ENCODE results near the gene TRIM47.
A peak's percentile ranks its signal among the peaks of the same experiment; 100 is the strongest.

The TRIM47 gene

GRCh38 chr17:75840799-75841164, 37.6 kb downstream of the TRIM47 start:
- peaks cover 0 to 22% (median 3%) of the 10 kb centered on the region in 5 donors for H3K36me3 ChIP-seq (ENCODE audit: control insufficient read depth in 5 of 5, insufficient read depth in 5 of 5, low read length in 5 of 5)
- H3K9ac ChIP-seq (ENCODE audit: low read length in 5 of 5) = no peak overlapping the region
- no peaks in the 10 kb centered on the region for H3K9me3 ChIP-seq (ENCODE audit: control insufficient read depth in 5 of 5, low read length in 5 of 5)
- H3K27ac ChIP-seq (ENCODE audit: low read depth, low read length) = no peak overlapping the region
- H3K27me3 ChIP-seq (ENCODE audit: control insufficient read depth in 5 of 5, insufficient read depth in 4 of 5, low read length in 5 of 5) = no peaks in the 10 kb centered on the region
- peaks cover 6 to 19% (median 12%) of the 10 kb centered on the region in 5 donors for H3K4me1 ChIP-seq (ENCODE audit: control insufficient read depth in 5 of 5, insufficient read depth in 5 of 5, low read length in 5 of 5)
- no peak overlapping the region for H3K4me3 ChIP-seq (ENCODE audit: low read depth in 1 of 5, low read length in 5 of 5)

- Histone ChIP-seq H3K27me3 (ENCODE audit: control insufficient read depth in 5 of 5, insufficient read depth in 4 of 5, low read length in 5 of 5) (no peaks in the 10 kb centered on the region), H3K27ac (ENCODE audit: low read depth, low read length) (no peak overlapping the region), H3K4me1 (ENCODE audit: control insufficient read depth in 5 of 5, insufficient read depth in 5 of 5, low read length in 5 of 5) (peaks cover 3 to 13% (median 5%) of the 10 kb centered on the region in 5 donors), H3K9me3 (ENCODE audit: control insufficient read depth in 5 of 5, low read length in 5 of 5) (no peaks in the 10 kb centered on the region), H3K4me3 (ENCODE audit: low read depth in 1 of 5, low read length in 5 of 5) (no peak overlapping the region), H3K9ac (ENCODE audit: low read length in 5 of 5) (no peak overlapping the region), H3K36me3 (ENCODE audit: control insufficient read depth in 5 of 5, insufficient read depth in 5 of 5, low read length in 5 of 5) (peaks cover 0 to 24% (median 3%) of the 10 kb centered on the region in 5 donors)
Observed at GRCh38 chr17:75839942-75840798, 38.2 kb downstream of the TRIM47 start.

- Histone ChIP-seq H3K9me3 (ENCODE audit: control insufficient read depth in 5 of 5, low read length in 5 of 5) (no peaks in the 10 kb centered on the region), H3K4me3 (ENCODE audit: low read depth in 1 of 5, low read length in 5 of 5) (no peak overlapping the region), H3K27ac (ENCODE audit: low read depth, low read length) (no peak overlapping the region), H3K4me1 (ENCODE audit: control insufficient read depth in 5 of 5, insufficient read depth in 5 of 5, low read length in 5 of 5) (peaks cover 0 to 2% (median 0%) of the 10 kb centered on the region in 5 donors), H3K9ac (ENCODE audit: low read length in 5 of 5) (no peak overlapping the region), H3K27me3 (ENCODE audit: control insufficient read depth in 5 of 5, insufficient read depth in 4 of 5, low read length in 5 of 5) (no peaks in the 10 kb centered on the region), H3K36me3 (ENCODE audit: control insufficient read depth in 5 of 5, insufficient read depth in 5 of 5, low read length in 5 of 5) (peaks cover 0 to 35% (median 10%) of the 10 kb centered on the region in 5 donors)
Observed at GRCh38 chr17:75838410-75838809, 40.0 kb downstream of the TRIM47 start.

DNA sequence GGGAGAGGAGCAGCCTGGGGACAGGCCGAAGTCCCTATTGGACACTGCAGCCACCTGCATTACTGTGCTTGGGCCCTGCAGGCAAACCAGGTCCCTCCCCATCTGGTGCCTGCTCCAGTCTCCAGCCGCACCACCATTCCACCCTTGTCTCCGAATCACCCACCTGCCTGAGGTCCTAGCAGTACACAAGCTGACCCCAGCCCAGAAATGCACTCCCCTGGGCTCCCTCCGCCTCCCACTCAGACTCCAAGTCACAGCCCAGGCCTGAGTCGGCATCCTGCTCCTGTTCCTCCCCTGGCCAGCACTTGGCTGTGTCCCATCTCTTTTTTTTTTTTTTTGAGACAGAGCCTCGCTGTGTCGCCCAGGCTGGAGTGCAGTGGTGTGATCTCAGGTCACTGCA, 40.5 kb downstream of the TRIM47 start:
- Histone ChIP-seq H3K9ac (ENCODE audit: low read length in 5 of 5) (no peak overlapping the region), H3K9me3 (ENCODE audit: control insufficient read depth in 5 of 5, low read length in 5 of 5) (no peaks in the 10 kb centered on the region), H3K36me3 (ENCODE audit: control insufficient read depth in 5 of 5, insufficient read depth in 5 of 5, low read length in 5 of 5) (peaks cover 0 to 35% (median 10%) of the 10 kb centered on the region in 5 donors)

GRCh38 chr17:75836605-75837004, 41.8 kb downstream of the TRIM47 start:
- Histone ChIP-seq H3K27ac (ENCODE audit: low read depth, low read length) (no peak overlapping the region), H3K27me3 (ENCODE audit: control insufficient read depth in 5 of 5, insufficient read depth in 4 of 5, low read length in 5 of 5) (no peaks in the 10 kb centered on the region), H3K9me3 (ENCODE audit: control insufficient read depth in 5 of 5, low read length in 5 of 5) (no peaks in the 10 kb centered on the region), H3K4me1 (ENCODE audit: control insufficient read depth in 5 of 5, insufficient read depth in 5 of 5, low read length in 5 of 5) (peaks cover 0 to 7% (median 5%) of the 10 kb centered on the region in 5 donors), H3K36me3 (ENCODE audit: control insufficient read depth in 5 of 5, insufficient read depth in 5 of 5, low read length in 5 of 5) (peaks cover 0 to 34% (median 10%) of the 10 kb centered on the region in 5 donors), H3K9ac (ENCODE audit: low read length in 5 of 5) (no peak overlapping the region), H3K4me3 (ENCODE audit: low read depth in 1 of 5, low read length in 5 of 5) (no peak overlapping the region)

More for the DNA sequence above, 40.5 kb downstream of the TRIM47 start:
- Histone ChIP-seq H3K27me3 (ENCODE audit: control insufficient read depth in 5 of 5, insufficient read depth in 4 of 5, low read length in 5 of 5) (no peaks in the 10 kb centered on the region), H3K4me3 (ENCODE audit: low read depth in 1 of 5, low read length in 5 of 5) (no peak overlapping the region), H3K27ac (ENCODE audit: low read depth, low read length) (no peak overlapping the region), H3K4me1 (ENCODE audit: control insufficient read depth in 5 of 5, insufficient read depth in 5 of 5, low read length in 5 of 5) (peaks cover 0 to 2% (median 0%) of the 10 kb centered on the region in 5 donors)

- Histone ChIP-seq H3K27me3 (ENCODE audit: control insufficient read depth in 5 of 5, insufficient read depth in 4 of 5, low read length in 5 of 5) (no peaks in the 10 kb centered on the region), H3K9me3 (ENCODE audit: control insufficient read depth in 5 of 5, low read length in 5 of 5) (no peaks in the 10 kb centered on the region), H3K27ac (ENCODE audit: low read depth, low read length) (no peak overlapping the region), H3K36me3 (ENCODE audit: control insufficient read depth in 5 of 5, insufficient read depth in 5 of 5, low read length in 5 of 5) (peaks cover 0 to 36% (median 10%) of the 10 kb centered on the region in 5 donors), H3K4me3 (ENCODE audit: low read depth in 1 of 5, low read length in 5 of 5) (no peak overlapping the region), H3K9ac (ENCODE audit: low read length in 5 of 5) (no peak overlapping the region), H3K4me1 (ENCODE audit: control insufficient read depth in 5 of 5, insufficient read depth in 5 of 5, low read length in 5 of 5) (peaks cover 0 to 7% (median 5%) of the 10 kb centered on the region in 5 donors)
Observed at GRCh38 chr17:75835654-75835987, 42.8 kb downstream of the TRIM47 start.

DNA sequence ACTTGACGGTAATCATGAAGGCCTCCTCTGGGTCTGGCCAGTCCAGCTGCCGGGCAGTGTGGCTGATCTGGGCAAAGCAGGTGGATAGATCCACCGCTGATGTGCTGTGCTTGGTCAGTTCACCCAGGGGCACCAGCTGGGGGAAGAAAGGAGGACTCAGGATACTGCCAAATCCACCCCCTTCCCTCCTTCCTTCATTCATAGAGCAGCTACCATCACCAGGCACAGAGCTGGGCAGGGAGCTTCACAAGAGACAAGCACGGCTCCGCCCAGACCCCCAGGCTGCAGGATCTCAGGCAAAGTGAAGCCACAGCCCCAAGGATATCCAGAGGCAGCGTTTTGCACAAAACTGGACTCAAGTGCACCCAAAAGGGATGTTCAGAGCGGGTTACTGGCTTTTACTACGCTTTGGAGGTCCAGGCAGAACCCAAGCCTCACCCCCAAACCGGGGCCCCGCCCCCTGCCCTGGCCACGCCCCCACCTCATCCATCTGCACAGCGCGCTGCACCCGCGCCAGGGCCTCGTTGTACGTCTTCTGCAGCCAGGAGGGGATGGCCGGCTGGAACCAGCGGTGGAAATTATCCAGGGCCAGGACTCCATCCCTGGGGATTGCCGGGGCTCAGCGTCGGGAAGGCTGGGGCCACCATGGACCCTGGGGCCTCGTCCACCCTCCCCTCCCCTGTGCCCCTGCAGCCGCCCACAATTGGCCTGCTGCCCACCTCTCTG, 43.3 kb downstream of the TRIM47 start:
- Histone ChIP-seq H3K9ac (ENCODE audit: low read length in 5 of 5) (no peak overlapping the region), H3K36me3 (ENCODE audit: control insufficient read depth in 5 of 5, insufficient read depth in 5 of 5, low read length in 5 of 5) (peaks cover 0 to 37% (median 10%) of the 10 kb centered on the region in 5 donors), H3K4me1 (ENCODE audit: control insufficient read depth in 5 of 5, insufficient read depth in 5 of 5, low read length in 5 of 5) (peaks cover 0 to 7% (median 5%) of the 10 kb centered on the region in 5 donors), H3K27ac (ENCODE audit: low read depth, low read length) (no peak overlapping the region), H3K4me3 (ENCODE audit: low read depth in 1 of 5, low read length in 5 of 5) (no peak overlapping the region), H3K27me3 (ENCODE audit: control insufficient read depth in 5 of 5, insufficient read depth in 4 of 5, low read length in 5 of 5) (no peaks in the 10 kb centered on the region), H3K9me3 (ENCODE audit: control insufficient read depth in 5 of 5, low read length in 5 of 5) (no peaks in the 10 kb centered on the region)

DNA sequence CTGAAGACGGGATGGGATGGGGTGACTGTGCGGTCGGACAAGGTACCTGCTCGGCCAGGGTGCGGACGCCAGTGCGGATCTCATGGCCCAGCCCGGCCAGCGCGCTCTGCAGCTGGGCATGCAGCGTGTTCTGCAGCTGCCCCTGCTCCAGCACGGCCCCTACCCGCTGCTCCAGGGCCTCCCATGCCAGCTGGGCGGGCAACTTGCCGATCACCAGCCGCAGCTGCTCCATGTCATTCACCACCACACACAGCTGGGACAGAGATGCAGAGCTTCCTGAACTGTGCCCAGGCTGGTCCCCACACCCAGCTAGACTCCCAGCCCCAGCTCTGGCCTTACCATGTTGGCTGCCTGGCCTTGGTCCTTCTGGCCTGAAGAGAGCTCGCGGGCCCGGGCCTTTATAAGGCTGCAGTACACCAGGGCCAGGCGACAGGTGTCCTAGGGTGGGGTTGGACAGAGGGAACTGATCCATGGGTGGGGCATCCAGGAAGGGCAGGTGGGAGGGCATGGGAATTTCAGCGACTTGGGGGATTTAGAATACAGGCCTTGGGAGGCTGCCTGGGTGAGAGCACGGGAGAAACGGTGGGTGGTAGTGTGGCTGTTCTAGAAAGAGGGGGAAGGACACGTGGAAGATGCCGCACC, 44.0 kb downstream of the TRIM47 start:
- Histone ChIP-seq H3K4me1 (ENCODE audit: control insufficient read depth in 5 of 5, insufficient read depth in 5 of 5, low read length in 5 of 5) (peaks cover 0 to 7% (median 5%) of the 10 kb centered on the region in 5 donors), H3K9ac (ENCODE audit: low read length in 5 of 5) (no peak overlapping the region), H3K27me3 (ENCODE audit: control insufficient read depth in 5 of 5, insufficient read depth in 4 of 5, low read length in 5 of 5) (no peaks in the 10 kb centered on the region), H3K36me3 (ENCODE audit: control insufficient read depth in 5 of 5, insufficient read depth in 5 of 5, low read length in 5 of 5) (peaks cover 0 to 34% (median 10%) of the 10 kb centered on the region in 5 donors), H3K9me3 (ENCODE audit: control insufficient read depth in 5 of 5, low read length in 5 of 5) (no peaks in the 10 kb centered on the region), H3K4me3 (ENCODE audit: low read depth in 1 of 5, low read length in 5 of 5) (no peak overlapping the region), H3K27ac (ENCODE audit: low read depth, low read length) (no peak overlapping the region)

GRCh38 chr17:75832652-75833400, 45.6 kb downstream of the TRIM47 start:
- Histone ChIP-seq H3K27ac (ENCODE audit: low read depth, low read length) (no peak overlapping the region), H3K9me3 (ENCODE audit: control insufficient read depth in 5 of 5, low read length in 5 of 5) (no peaks in the 10 kb centered on the region), H3K36me3 (ENCODE audit: control insufficient read depth in 5 of 5, insufficient read depth in 5 of 5, low read length in 5 of 5) (peaks cover 0 to 35% (median 10%) of the 10 kb centered on the region in 5 donors), H3K4me3 (ENCODE audit: low read depth in 1 of 5, low read length in 5 of 5) (peak overlapping the region in 1 of 5 donors; percentile 22), H3K9ac (ENCODE audit: low read length in 5 of 5) (no peak overlapping the region), H3K27me3 (ENCODE audit: control insufficient read depth in 5 of 5, insufficient read depth in 4 of 5, low read length in 5 of 5) (no peaks in the 10 kb centered on the region), H3K4me1 (ENCODE audit: control insufficient read depth in 5 of 5, insufficient read depth in 5 of 5, low read length in 5 of 5) (peaks cover 0 to 16% (median 14%) of the 10 kb centered on the region in 5 donors)
